HEK293 (cell line): ENCODE data around the gene DPYSL5.

ENCODE experiments used
- CTCF ChIA-PET: fragments of 350-600 bp; formaldehyde crosslinking; extraction: SDS; loops from one replicate; lab custom pipeline; 2021; ENCODE audit warnings: antibody characterized with exemption; lab: Yijun Ruan, JAX
- POLR2A ChIA-PET: fragments of 300-600 bp; formaldehyde crosslinking; extraction: SDS; loops from one replicate; lab custom pipeline; 2020; ENCODE audit warnings: antibody characterized with exemption, inconsistent platforms; lab: Yijun Ruan, JAX
- H3K27ac ChIP-seq: fragments of 200-500 bp; sonication (Bioruptor generic); 2 replicates; pipeline ENCODE4 v1.5.1; 2014; ENCODE audit warnings: low read depth, low read length, control low read depth, inconsistent platforms; ENCODE audit errors: extremely low read depth
- H3K36me3 ChIP-seq, 2 experiments: fragments of 200-500 bp in 1 of 2; sonication (Bioruptor generic) in 1 of 2; 1 replicate in 1 of 2; 2 replicates in 1 of 2; pipeline ENCODE4 v1.5.1; 2014 to 2017; ENCODE audit warnings: inconsistent platforms in 2 of 2, low read length in 2 of 2; ENCODE audit not compliant: control insufficient read depth in 2 of 2, insufficient read depth in 1 of 2
- H3K4me1 ChIP-seq: fragments of 200-500 bp; sonication (Bioruptor generic); 2 replicates; pipeline ENCODE4 v1.5.1; 2014; ENCODE audit warnings: mild to moderate bottlenecking, low read length, inconsistent platforms; ENCODE audit not compliant: control insufficient read depth, insufficient read depth
- H3K4me3 ChIP-seq: 2 replicates; pipeline ENCODE4 v1.5.1; 2011; ENCODE audit warnings: low read depth, mild to moderate bottlenecking, control low read depth, low read length, moderate library complexity
- H3K9me3 ChIP-seq: fragments of 200-500 bp; sonication (Bioruptor generic); 2 replicates; pipeline ENCODE4 v1.5.1; 2014; ENCODE audit warnings: low read depth, low read length, inconsistent platforms; ENCODE audit not compliant: control insufficient read depth, insufficient read depth
- SALL2 ChIP-seq: fragments of 450-650 bp; formaldehyde crosslinking; IDR thresholded peaks from 2 replicates; pipeline ENCODE4 v1.5.0; 2017; ENCODE audit warnings: missing biosample characterization, mild to moderate bottlenecking, missing genetic modification characterization, borderline replicate concordance
- TCF7L2 ChIP-seq: IDR thresholded peaks from 2 replicates; pipeline ENCODE4 v1.6.1; 2011; ENCODE audit warnings: low read depth, mild to moderate bottlenecking, inconsistent platforms, low read length, moderate library complexity, borderline replicate concordance
- TRIM28 ChIP-seq: IDR thresholded peaks from 2 replicates; pipeline ENCODE4 v1.6.1; 2011; ENCODE audit warnings: low read length, control low read depth, borderline replicate concordance
- ZBTB7A ChIP-seq: fragments of 450-650 bp; formaldehyde crosslinking; IDR thresholded peaks from 2 replicates; pipeline ENCODE4 v1.5.1; 2016; ENCODE audit warnings: low read depth, missing biosample characterization, missing genetic modification characterization
- ZEB2 ChIP-seq: fragments of 450-650 bp; formaldehyde crosslinking; IDR thresholded peaks from 2 replicates; pipeline ENCODE4 v1.5.1; 2016; ENCODE audit warnings: missing biosample characterization, missing genetic modification characterization
- ZNF157 ChIP-seq: fragments of 450-650 bp; formaldehyde crosslinking; IDR thresholded peaks from 2 replicates; pipeline ENCODE4 v1.5.1; 2016; ENCODE audit warnings: missing biosample characterization, missing genetic modification characterization
- ZNF202 ChIP-seq: fragments of 450-650 bp; formaldehyde crosslinking; IDR thresholded peaks from 2 replicates; pipeline ENCODE4 v1.5.1; 2016; ENCODE audit warnings: missing biosample characterization, missing genetic modification characterization, borderline replicate concordance
- ZNF341 ChIP-seq: fragments of 450-650 bp; formaldehyde crosslinking; IDR thresholded peaks from 2 replicates; pipeline ENCODE4; 2016; ENCODE audit warnings: low read depth, missing biosample characterization, missing genetic modification characterization
- ZNF394 ChIP-seq: fragments of 450-650 bp; formaldehyde crosslinking; IDR thresholded peaks from 2 replicates; pipeline ENCODE4 v1.5.1; 2016; ENCODE audit warnings: missing biosample characterization, missing genetic modification characterization, mild to moderate bottlenecking, moderate library complexity, borderline replicate concordance
- ZNF558 ChIP-seq: fragments of 450-650 bp; formaldehyde crosslinking; IDR thresholded peaks from 2 replicates; pipeline ENCODE4 v1.5.1; 2016; ENCODE audit warnings: missing biosample characterization, missing genetic modification characterization
- ZNF707 ChIP-seq: fragments of 450-650 bp; formaldehyde crosslinking; IDR thresholded peaks from 2 replicates; pipeline ENCODE4 v1.5.1; 2016; ENCODE audit warnings: missing biosample characterization, missing genetic modification characterization
- ZNF76 ChIP-seq: fragments of 450-650 bp; formaldehyde crosslinking; IDR thresholded peaks from 2 replicates; pipeline ENCODE4; 2016; ENCODE audit warnings: low read depth, missing biosample characterization, missing genetic modification characterization, borderline replicate concordance
- ZXDB ChIP-seq: fragments of 450-650 bp; formaldehyde crosslinking; IDR thresholded peaks from 2 replicates; pipeline ENCODE4 v1.5.1; 2016; ENCODE audit warnings: missing biosample characterization, missing genetic modification characterization
- TF ChIP-seq, protein P1 (sequence below): fragments of 450-650 bp; formaldehyde crosslinking; IDR thresholded peaks from 2 replicates; pipeline ENCODE4 v1.5.1; 2016; ENCODE audit warnings: missing biosample characterization, missing genetic modification characterization, borderline replicate concordance
- TF ChIP-seq, protein P2 (sequence below): fragments of 450-650 bp; formaldehyde crosslinking; conservative IDR thresholded peaks from 2 replicates; pipeline ENCODE4 v1.5.1; 2016; ENCODE audit warnings: low read depth, missing biosample characterization, missing genetic modification characterization
- TF ChIP-seq, protein P3 (sequence below): fragments of 450-650 bp; formaldehyde crosslinking; IDR thresholded peaks from 2 replicates; pipeline ENCODE4 v1.5.1; 2016; ENCODE audit warnings: missing biosample characterization, missing genetic modification characterization

The DPYSL5 gene

DNA sequence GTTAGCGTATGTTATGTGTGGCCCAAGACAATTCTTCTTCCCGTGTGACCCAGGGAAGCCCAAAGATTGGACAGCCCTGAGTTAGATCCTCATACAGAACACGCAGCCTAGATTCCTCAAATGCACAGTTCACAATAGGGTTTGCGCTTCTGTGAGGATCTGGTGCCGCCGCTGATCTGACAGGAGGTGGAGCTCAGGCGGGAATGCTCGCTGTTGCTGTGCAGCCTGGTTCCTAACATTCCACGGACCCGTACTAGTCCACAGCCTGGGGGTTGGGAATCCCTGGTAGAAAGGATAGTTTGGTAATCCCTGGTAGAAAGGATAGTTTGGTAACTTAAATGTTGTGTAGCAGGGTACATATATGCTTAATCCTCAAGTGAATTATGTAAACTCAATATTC, 149.5 kb downstream of the DPYSL5 start (continued):
- TF ChIP-seq, protein P1, sequence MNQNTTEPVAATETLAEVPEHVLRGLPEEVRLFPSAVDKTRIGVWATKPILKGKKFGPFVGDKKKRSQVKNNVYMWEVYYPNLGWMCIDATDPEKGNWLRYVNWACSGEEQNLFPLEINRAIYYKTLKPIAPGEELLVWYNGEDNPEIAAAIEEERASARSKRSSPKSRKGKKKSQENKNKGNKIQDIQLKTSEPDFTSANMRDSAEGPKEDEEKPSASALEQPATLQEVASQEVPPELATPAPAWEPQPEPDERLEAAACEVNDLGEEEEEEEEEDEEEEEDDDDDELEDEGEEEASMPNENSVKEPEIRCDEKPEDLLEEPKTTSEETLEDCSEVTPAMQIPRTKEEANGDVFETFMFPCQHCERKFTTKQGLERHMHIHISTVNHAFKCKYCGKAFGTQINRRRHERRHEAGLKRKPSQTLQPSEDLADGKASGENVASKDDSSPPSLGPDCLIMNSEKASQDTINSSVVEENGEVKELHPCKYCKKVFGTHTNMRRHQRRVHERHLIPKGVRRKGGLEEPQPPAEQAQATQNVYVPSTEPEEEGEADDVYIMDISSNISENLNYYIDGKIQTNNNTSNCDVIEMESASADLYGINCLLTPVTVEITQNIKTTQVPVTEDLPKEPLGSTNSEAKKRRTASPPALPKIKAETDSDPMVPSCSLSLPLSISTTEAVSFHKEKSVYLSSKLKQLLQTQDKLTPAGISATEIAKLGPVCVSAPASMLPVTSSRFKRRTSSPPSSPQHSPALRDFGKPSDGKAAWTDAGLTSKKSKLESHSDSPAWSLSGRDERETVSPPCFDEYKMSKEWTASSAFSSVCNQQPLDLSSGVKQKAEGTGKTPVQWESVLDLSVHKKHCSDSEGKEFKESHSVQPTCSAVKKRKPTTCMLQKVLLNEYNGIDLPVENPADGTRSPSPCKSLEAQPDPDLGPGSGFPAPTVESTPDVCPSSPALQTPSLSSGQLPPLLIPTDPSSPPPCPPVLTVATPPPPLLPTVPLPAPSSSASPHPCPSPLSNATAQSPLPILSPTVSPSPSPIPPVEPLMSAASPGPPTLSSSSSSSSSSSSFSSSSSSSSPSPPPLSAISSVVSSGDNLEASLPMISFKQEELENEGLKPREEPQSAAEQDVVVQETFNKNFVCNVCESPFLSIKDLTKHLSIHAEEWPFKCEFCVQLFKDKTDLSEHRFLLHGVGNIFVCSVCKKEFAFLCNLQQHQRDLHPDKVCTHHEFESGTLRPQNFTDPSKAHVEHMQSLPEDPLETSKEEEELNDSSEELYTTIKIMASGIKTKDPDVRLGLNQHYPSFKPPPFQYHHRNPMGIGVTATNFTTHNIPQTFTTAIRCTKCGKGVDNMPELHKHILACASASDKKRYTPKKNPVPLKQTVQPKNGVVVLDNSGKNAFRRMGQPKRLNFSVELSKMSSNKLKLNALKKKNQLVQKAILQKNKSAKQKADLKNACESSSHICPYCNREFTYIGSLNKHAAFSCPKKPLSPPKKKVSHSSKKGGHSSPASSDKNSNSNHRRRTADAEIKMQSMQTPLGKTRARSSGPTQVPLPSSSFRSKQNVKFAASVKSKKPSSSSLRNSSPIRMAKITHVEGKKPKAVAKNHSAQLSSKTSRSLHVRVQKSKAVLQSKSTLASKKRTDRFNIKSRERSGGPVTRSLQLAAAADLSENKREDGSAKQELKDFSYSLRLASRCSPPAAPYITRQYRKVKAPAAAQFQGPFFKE (tag by site-specific recombination), result no peak
- TF ChIP-seq ZNF202 (tag by site-specific recombination), result no peak

DNA sequence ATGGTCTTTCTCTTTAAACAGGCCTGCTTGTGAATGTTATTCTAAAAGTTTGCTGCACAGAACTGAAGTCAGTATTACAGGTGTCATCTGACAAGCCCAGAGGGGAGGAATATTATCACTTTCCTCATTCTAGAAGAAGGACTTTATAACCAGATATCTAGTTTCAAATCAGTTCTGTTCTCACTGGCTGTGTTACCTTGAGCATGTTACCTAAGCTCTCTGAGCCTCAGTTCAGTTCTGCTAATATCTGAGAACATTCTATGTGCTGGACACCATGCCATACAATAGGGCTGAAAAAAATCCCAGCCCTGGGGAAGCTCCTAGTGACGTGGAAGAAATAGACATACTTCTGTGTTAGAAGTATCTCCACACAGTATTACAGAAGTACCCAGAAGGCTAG, 150.4 kb downstream of the DPYSL5 start:
- TF ChIP-seq TRIM28, result no peak
- TF ChIP-seq ZNF558, result no peak
- TF ChIP-seq ZNF341 (tag by site-specific recombination), result no peak
- TF ChIP-seq ZBTB7A, result no peak
- TF ChIP-seq SALL2, result no peak
- no peak for TF ChIP-seq ZNF157 (tag by site-specific recombination)
- TF ChIP-seq TCF7L2, result no peak
- TF ChIP-seq ZEB2 (tag by site-specific recombination), result no peak
- no peak for TF ChIP-seq ZXDB (tag by site-specific recombination)
- no peak for TF ChIP-seq ZNF394 (tag by site-specific recombination)
- TF ChIP-seq, protein P2, sequence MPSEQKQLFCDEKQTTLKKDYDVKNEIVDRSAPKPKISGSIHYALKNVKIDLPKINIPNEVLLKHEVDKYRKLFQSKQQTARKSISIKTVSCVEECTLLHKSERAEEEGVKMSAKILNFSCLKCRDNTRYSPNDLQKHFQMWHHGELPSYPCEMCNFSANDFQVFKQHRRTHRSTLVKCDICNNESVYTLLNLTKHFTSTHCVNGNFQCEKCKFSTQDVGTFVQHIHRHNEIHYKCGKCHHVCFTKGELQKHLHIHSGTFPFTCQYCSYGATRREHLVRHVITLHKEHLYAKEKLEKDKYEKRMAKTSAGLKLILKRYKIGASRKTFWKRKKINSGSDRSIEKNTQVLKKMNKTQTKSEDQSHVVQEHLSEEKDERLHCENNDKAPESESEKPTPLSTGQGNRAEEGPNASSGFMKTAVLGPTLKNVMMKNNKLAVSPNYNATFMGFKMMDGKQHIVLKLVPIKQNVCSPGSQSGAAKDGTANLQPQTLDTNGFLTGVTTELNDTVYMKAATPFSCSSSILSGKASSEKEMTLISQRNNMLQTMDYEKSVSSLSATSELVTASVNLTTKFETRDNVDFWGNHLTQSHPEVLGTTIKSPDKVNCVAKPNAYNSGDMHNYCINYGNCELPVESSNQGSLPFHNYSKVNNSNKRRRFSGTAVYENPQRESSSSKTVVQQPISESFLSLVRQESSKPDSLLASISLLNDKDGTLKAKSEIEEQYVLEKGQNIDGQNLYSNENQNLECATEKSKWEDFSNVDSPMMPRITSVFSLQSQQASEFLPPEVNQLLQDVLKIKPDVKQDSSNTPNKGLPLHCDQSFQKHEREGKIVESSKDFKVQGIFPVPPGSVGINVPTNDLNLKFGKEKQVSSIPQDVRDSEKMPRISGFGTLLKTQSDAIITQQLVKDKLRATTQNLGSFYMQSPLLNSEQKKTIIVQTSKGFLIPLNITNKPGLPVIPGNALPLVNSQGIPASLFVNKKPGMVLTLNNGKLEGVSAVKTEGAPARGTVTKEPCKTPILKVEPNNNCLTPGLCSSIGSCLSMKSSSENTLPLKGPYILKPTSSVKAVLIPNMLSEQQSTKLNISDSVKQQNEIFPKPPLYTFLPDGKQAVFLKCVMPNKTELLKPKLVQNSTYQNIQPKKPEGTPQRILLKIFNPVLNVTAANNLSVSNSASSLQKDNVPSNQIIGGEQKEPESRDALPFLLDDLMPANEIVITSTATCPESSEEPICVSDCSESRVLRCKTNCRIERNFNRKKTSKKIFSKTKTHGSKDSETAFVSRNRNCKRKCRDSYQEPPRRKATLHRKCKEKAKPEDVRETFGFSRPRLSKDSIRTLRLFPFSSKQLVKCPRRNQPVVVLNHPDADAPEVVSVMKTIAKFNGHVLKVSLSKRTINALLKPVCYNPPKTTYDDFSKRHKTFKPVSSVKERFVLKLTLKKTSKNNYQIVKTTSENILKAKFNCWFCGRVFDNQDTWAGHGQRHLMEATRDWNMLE (tag by site-specific recombination), result no peak
- TF ChIP-seq, protein P3, sequence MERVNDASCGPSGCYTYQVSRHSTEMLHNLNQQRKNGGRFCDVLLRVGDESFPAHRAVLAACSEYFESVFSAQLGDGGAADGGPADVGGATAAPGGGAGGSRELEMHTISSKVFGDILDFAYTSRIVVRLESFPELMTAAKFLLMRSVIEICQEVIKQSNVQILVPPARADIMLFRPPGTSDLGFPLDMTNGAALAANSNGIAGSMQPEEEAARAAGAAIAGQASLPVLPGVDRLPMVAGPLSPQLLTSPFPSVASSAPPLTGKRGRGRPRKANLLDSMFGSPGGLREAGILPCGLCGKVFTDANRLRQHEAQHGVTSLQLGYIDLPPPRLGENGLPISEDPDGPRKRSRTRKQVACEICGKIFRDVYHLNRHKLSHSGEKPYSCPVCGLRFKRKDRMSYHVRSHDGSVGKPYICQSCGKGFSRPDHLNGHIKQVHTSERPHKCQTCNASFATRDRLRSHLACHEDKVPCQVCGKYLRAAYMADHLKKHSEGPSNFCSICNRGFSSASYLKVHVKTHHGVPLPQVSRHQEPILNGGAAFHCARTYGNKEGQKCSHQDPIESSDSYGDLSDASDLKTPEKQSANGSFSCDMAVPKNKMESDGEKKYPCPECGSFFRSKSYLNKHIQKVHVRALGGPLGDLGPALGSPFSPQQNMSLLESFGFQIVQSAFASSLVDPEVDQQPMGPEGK, result no peak
- no peak for TF ChIP-seq ZNF76 (tag by site-specific recombination)
- no peak for TF ChIP-seq ZNF707 (tag by site-specific recombination)
- Histone ChIP-seq H3K4me1 (no peaks in the 10 kb centered on the region), H3K36me3 (no peaks in the 10 kb centered on the region), H3K4me3 (no peak overlapping the region), H3K9me3 (no peaks in the 10 kb centered on the region), H3K27ac (no peak overlapping the region)
- CTCF ChIA-PET, result interaction anchor here (0.5 to 0.8 kb wide), 3 partner anchors 11 to 42 kb away, joined by 3 to 4 read pairs (median 4); no protein-coding TSS in a partner anchor
- POLR2A ChIA-PET, result no interaction called here
